ENCODE results near the gene HNRNPM.

GRCh38 chr19:8404391-8405151 lies 40.2 kb upstream of the HNRNPM start:
- no peak for TF ChIP-seq HDGF (IDR thresholded peaks at IDR 0.05; ENCODE audit: borderline replicate concordance)
- no peak for TF ChIP-seq BHLHE40 (IDR thresholded peaks at IDR 0.05; ENCODE audit: borderline replicate concordance)
- TF ChIP-seq SP1 (IDR thresholded peaks at IDR 0.05) = no peak
- no peak for TF ChIP-seq FOXM1 (IDR thresholded peaks at IDR 0.05; ENCODE audit: borderline replicate concordance)

Data from HEK293T (cell line).